IMR-90 (cell line): ENCODE results near the gene FASLG.

Experiments used
- FOS ChIP-seq: fragments of 150-350 bp; IDR thresholded peaks from 2 replicates; pipeline ENCODE4 v1.6.1; 2016; ENCODE audit warnings: low read depth, low read length
- POLR2A ChIP-seq: IDR thresholded peaks from 2 replicates; pipeline ENCODE4 v1.6.1; 2012; ENCODE audit warnings: mild to moderate bottlenecking, low read depth, low read length
- SMC3 ChIP-seq: fragments of 150-350 bp; IDR thresholded peaks from 2 replicates; pipeline ENCODE4 v1.6.1; 2016; ENCODE audit warnings: low read depth, mild to moderate bottlenecking, antibody characterized with exemption, low read length, moderate library complexity
- TF ChIP-seq, protein P1 (sequence below): conservative IDR thresholded peaks from 2 replicates; pipeline ENCODE4 v1.5.1; 2012; ENCODE audit warnings: mild to moderate bottlenecking, low read depth, low read length, improper control_type of control experiment

DNA sequence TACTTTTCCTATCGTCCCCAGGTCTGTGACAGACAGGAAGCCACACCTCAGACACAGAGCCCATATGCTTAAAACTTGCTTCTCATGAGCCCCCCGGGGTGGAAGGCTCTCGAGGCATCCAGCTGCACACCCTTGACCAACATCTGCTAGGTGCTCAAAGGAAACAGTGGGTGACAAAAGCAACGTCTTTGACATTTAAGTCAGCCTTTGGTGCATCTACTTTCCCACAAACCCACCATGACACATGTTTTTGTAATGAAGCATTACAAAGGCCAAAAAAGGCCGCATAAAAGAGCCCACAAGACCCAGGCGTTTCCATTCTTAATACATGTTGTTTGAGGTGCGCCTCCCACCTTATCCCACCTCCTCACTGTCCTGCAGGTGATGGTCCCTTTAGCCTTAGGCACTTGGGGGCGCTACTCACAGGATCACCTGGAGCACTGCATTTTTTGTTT is 11.8 kb upstream of the FASLG start:
- TF ChIP-seq SMC3 (no peak), FOS (no peak), POLR2A (no peak)
- TF ChIP-seq, protein P1, sequence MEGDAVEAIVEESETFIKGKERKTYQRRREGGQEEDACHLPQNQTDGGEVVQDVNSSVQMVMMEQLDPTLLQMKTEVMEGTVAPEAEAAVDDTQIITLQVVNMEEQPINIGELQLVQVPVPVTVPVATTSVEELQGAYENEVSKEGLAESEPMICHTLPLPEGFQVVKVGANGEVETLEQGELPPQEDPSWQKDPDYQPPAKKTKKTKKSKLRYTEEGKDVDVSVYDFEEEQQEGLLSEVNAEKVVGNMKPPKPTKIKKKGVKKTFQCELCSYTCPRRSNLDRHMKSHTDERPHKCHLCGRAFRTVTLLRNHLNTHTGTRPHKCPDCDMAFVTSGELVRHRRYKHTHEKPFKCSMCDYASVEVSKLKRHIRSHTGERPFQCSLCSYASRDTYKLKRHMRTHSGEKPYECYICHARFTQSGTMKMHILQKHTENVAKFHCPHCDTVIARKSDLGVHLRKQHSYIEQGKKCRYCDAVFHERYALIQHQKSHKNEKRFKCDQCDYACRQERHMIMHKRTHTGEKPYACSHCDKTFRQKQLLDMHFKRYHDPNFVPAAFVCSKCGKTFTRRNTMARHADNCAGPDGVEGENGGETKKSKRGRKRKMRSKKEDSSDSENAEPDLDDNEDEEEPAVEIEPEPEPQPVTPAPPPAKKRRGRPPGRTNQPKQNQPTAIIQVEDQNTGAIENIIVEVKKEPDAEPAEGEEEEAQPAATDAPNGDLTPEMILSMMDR, result no peak
